ENCODE data around the gene LCAT.

LCAT gene

DNA sequence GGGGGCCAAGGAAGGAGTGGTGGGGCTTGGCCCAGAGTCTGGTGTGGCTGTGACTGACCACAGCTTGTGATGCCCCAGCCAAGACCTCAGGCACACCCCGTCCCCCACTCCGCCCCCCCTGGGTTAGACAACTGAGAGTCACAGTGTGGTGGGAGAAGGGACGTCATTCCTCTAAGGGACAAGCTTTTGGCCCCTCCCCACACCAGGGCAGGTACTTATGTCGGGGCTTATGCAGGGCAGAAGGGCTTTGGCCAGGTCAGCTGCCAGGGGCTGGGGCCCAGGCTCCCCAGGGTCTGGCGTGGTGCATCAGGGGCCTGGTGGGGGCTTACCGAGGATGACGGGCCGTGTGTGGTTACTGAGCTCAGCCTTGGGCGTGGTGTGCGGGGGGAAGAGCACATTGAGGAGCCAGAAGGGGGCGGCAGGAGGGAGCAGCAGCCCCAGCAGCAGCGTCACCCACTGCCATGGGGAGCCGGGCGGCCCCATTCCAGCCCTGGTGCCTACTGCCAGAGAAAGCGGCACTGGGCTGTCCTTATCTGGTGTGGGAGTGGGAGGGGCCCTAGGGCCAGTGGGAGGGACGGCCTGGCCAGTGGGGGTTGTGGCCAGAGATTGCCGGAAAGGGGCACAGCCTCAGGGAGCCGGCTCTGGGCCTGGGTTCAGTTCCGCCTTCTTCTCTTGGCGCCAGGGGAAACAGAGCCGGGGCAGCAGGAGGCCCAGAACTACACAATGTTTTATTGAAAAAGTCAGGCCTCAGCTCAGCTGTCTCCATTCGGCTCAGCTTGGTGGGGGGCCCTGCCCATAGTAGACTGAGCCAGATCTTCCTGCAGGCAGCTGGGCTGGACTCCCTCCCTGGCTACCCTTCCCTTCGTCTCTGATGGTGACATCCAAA is at the start of gene LCAT:
LCAT (minus strand) TSS at position 502 of the 886 bp plus-strand sequence; CDS start at position 483, 19 bp downstream.
- TF ChIP-seq CTCF (conservative IDR thresholded peaks at IDR 0.05; ENCODE audit: low read depth, low read length), result peak; percentile 14
- peak; percentile 59 for DNase-seq (ENCODE audit: low read depth)
- H3K4me3 ChIP-seq (ENCODE audit: low read depth, low read length), result no peak within 1 kb of the TSS

DNA sequence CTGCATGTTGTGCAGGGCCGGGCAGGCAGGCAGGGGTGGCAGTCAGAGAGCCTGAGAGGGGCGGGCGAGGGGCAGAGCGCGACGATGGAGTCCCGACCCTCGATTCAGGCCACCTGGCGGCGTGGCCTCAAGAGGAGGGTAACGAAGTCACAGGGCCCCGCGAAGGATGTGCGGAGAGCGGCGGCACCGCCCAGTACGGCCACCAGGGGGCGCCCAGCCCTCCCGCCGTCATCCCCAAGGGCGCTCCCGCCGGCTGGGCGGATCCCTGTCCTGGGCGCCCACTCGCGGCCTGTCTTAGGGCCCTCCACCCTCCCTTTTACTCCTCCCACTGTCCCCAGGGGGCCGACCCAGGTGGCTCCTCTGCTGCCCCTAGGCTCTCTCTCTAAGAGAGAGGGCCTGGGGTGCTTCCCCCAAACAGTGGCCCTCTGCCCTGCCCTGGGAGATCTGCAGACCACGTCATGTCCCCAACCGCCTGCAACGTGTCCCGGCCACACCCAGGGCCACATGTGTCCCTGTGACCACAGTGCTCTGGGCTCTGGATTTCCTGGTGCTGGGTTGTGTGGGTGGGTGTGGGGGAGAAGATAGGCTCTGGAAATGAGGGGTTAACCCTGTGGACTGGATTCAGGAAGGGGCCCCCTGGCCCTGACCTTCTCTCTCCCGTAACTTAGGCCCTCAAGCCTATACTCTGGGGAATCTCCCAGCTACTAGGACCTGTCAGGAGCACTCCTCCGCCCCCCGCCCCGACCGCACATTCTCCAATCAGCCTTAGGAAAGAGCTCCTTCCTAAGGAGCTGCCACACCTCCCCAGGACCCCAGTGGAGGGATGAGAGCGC is 49.5 kb upstream of the LCAT start:
- TF ChIP-seq CTCF (conservative IDR thresholded peaks at IDR 0.05; ENCODE audit: low read depth, low read length), result peak; percentile 73
- DNase-seq (ENCODE audit: low read depth), result peak; percentile 74
- peak overlapping the region; percentile 38 for H3K4me3 ChIP-seq (ENCODE audit: low read depth, low read length)

DNA sequence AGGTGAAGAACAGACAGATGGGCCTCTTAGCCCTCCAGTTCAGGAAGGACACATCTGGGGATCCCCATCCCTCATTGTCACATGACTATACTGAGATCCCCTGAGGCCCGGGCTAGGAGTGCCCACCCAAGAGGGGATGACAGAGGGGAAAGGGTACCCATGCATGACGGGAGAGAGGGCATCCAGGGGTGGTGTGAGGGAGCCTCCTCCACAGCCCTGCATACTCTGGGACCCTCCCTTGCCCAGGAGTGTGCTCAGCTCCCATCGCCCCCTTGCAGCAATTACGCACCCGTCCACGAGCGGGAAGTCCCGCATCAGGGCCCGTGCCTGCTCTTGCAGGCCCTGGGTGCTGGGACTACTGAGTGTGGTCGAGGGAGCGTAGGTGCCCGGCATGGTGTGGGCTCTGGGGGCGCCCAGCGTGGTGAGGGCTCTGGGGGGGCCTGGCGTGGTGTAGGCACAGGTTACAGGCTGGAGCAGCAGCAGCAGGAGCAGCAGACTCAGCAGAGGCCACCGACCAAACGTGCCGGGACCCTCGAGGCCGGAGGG is 48.8 kb upstream of the LCAT start:
- no peak overlapping the region for H3K4me3 ChIP-seq (ENCODE audit: low read depth, low read length)
- TF ChIP-seq CTCF (conservative IDR thresholded peaks at IDR 0.05; ENCODE audit: low read depth, low read length), result no peak

GRCh38 chr16:67990018-67990386 is 46.1 kb upstream of the LCAT start:
- no peak for DNase-seq (ENCODE audit: low read depth)
- TF ChIP-seq CTCF (conservative IDR thresholded peaks at IDR 0.05; ENCODE audit: low read depth, low read length), result no peak
- H3K4me3 ChIP-seq (ENCODE audit: low read depth, low read length), result no peak overlapping the region

More for the DNA sequence above, 48.8 kb upstream of the LCAT start:
- no peak for DNase-seq (ENCODE audit: low read depth)

DNA sequence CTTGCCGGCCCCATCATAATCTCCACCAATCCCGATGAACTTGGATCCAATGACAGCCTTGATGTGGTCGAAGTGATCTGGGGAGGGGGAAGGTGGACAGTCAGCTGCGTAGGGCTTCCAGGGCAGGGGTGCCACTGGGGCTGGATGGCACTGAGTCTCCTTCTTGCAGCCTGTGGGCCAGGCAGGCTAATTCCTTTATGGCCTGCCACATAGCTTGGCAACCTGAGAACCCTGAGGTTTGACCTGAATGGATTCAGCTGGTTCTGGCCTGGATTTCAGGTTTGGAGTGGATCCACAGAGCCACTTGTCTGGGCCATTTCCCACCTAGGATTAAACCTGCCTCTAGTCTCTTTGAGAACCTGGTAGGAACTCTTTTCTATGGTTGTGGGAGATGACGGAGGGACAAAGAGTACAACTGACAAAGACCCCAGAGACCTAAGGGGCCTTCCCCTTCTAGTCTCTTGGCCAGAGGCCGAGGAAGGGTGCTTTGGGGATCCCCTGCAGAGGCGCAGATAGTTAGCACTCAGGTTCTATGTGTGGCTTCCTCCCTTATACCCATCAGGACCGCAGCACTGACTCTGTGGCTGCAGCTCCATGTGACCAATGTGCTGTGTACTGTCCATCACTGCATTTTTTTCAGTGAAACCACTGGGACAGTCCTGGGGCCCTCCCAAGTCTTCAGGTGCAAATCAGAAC is 45.5 kb upstream of the LCAT start:
- no peak for DNase-seq (ENCODE audit: low read depth)
- TF ChIP-seq CTCF (conservative IDR thresholded peaks at IDR 0.05; ENCODE audit: low read depth, low read length), result no peak
- no peak overlapping the region for H3K4me3 ChIP-seq (ENCODE audit: low read depth, low read length)

DNA sequence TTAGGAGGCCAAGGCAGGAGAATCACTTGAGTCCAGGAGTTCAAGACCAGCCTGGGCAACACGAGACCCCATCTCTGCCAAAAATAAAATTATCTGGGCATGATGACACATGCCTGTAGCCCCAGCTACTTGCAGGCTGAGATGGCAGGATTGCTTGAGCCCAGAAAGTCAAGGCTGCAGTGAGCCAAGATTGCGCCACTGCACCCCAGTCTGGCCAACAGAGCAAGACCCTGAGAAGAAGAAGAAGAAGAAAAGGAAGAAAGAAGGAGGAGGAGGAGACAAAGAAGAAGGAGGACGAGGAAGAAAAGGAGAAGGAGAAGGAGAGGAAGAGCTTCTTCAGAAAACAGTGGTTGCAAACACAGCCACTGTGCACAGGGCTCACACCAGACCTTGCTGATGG is 44.8 kb upstream of the LCAT start:
- TF ChIP-seq CTCF (conservative IDR thresholded peaks at IDR 0.05; ENCODE audit: low read depth, low read length), result no peak
- DNase-seq (ENCODE audit: low read depth), result no peak
- H3K4me3 ChIP-seq (ENCODE audit: low read depth, low read length), result no peak overlapping the region
